HG03558 (cell line): ENCODE data around the gene RAPGEF1.

ENCODE experiments used
- ATAC-seq: cut with Tn5 transposase; IDR thresholded peaks from one replicate; pipeline ENCODE4 v1.9.1; 2021; ENCODE audit warnings: moderate number of reproducible peaks; ENCODE audit not compliant: unreplicated experiment; ENCODE audit errors: extremely low read depth

Gene RAPGEF1

GRCh38 chr9:131579789-131580211, 160.1 kb downstream of the RAPGEF1 start:
- no peak for ATAC-seq

DNA sequence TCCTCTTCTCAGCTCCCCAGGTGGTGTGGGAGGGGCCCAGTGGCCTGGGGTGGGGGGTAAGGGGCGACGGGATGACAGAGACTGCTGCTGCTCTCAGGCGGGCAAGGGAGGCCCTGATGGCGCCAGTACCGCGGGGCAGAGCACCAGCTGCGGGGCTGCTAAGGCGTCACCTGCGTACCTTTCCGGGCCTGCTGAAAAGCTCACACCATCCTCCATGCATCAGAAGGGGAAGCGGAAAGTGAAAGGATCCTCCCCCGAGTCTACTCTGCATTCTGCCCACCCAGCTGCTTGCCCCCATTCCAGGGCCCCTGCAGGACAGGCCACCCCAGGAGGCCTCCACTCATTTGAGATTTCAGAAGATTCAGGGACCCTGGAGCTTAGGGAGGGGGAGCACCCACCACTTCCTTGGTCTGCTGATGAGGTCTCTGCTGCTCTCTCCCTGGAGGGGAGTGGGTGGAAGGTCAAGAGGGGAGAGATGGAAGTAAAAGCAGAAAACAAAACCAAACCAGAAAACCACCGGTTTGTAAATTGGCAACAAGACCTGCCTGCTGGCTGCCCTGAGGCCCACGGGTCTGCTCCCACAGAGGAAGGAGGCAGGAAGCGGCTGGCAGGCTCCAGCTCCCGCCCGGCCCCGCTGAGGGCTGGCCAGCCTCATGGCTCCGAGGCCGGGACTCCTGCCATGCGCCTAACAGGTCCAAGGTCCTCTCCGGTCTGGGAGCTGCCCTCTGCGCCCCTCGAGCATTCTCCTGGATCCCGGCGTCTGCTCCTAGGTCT, 161.0 kb downstream of the RAPGEF1 start:
- ATAC-seq, result no peak

GRCh38 chr9:131578021-131578420, 161.9 kb downstream of the RAPGEF1 start:
- ATAC-seq, result no peak

DNA sequence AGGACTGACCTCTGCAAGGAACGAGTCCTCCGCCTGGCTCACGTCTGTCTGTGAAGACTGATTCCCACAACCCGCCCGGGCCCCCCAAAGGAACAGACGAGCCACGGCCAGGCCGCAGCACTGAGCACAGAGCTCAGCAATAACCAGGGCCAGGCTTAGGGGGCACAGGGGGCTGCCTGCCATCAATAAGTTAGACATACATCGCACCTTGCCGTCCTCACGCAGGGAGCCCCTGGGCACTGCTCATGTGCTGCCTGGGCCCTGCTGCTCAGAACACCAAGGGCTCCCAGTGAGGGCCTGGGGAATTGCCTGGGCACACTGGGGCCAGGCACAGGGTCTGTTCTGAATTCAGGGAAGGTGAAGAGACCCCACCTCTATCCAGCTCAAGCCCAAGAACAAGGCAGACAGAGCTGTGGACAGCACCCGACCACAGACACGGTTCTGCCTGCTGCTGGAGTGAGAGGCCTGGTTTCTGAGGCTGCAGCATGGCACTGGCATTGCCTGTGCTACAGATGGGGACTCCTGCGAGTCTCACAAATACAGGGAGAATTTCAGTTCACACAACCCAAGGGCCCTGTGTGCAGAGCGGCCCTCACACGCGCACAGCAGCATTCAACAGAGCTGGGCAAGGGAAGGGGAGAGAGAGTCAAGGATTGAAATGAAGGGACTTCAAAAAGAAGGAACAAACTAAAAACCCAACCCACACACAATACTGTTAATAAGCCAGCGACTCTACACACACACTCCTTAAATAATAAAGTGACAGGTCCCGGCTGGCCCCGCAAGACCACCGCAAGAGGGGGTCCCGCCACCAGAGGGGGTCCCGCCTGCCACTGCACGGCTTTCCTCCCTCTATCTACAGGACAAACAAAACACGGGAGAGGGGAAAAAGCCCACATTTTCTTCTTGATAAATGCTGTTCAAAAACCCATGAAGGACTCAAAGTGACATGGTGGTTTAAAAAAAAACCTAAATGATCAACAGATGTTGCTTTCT, 162.6 kb downstream of the RAPGEF1 start:
- no peak for ATAC-seq

DNA sequence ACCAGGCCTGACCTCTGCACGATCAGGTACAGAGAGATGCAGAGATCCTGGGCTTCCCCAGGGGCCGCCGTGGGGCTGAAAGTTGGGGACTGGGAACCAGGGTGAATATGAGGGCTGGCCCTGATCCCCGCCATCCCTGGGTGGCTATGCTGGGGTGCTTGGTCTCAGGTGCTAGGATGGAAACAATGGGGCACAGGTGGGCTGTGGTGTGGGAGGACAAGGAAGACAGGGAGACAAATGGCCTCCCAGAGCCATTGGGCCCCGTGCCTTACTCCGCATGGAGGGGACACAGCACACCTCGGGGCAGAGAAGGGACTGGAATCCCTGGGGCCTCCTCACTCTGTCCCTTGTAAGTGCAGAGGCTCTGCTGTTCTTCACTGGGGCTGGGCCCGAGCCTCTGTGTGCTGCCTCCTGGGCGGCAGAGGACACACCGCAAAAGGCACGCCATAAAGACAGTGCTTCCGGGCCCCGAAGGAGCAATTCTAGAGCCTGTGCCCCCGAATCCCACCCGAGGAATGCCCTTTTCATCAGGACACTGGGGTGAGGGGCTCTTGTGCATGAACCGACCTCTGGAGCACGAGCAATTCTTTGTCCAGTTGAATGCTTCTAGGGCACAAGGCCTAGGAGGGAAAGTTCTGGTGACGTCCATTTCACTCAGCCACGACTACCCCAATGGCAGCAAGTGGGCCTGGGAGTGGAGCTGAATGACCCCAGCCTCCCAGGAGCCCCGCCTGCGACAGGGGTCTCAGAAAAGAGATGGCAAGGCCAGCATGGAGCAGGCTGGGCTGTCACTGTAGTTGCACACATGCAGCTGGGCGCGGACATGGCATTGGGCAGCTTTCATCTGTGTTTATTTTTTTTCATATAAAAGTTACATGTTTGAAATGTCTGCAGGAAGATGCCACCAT, 163.7 kb downstream of the RAPGEF1 start:
- no peak for ATAC-seq

DNA sequence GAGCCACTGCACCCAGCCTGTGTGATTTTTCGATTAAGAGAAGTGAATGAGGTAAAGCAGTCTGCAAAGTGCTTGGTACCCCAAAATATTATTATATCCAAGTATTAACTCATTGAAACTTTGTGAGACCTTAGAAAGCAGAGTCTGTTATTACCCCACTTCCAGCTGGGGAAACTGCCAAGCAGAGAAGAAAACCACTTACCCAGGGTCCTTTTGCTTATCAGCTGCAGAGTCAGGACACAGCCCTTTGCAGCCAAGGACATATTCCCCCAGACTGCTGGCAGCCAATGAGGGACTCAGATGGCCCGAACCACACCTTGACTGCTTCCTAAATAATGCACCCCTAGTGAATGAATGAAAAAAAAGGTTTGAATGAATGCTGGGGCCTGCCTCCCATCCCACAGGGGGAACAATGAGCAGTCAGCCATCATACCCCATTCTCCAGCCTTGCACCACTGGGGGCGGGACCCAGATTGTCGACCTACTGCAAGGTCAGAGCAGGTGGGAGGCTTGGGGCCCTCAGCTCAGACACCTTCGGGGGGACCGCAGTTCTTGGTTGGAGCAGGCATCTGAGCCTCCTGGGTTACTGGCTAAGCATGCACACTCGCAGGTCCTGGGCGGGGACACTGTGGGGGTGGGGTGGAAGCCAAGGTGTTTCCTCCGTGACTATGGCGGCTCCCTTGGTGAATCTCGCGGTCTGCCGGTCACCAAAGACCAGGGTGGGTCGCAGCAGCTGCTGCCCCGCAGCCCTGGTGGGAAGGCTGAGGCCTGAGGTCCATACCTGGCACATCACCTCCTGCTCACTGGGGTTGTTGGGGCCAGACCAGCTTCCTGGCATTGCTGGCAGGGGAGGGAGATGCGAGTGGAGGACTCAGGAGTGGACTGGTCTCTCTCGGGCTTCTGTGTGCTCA, 164.9 kb downstream of the RAPGEF1 start:
- ATAC-seq, result no peak

GRCh38 chr9:131567910-131568309, 172.0 kb downstream of the RAPGEF1 start:
- no peak for ATAC-seq

GRCh38 chr9:131566158-131566557, 173.7 kb downstream of the RAPGEF1 start:
- ATAC-seq, result no peak

GRCh38 chr9:131565369-131565768, 174.5 kb downstream of the RAPGEF1 start:
- no peak for ATAC-seq

GRCh38 chr9:131562032-131562959, 177.6 kb downstream of the RAPGEF1 start:
- ATAC-seq, result no peak

DNA sequence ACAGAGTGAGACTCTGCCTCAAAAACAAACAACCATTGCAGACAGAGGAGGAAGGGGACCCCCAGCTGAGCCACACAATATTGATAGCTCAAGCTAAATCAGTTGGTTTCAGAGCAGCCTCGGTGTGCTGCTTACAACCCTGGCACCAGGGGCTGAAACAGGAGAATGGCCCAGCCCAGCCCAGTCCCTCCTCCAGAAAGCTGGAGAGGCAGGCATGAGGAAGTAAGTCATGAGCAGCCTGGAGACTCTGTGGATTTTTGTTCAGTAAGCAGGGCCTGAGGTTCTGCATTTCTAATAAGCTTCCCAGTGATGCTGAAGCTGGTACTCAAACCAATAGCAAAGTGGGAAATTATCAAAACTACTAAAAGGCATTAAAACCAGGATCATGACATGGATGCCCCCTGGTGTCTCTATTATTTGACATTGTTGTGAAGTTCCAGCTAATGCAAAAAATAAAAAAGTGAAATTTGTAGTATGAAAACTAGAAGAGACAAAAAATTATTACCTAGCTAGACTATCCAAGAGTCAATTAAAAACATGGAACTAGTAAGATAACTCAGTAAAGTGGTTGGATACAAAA, 180.4 kb downstream of the RAPGEF1 start:
- ATAC-seq, result no peak

DNA sequence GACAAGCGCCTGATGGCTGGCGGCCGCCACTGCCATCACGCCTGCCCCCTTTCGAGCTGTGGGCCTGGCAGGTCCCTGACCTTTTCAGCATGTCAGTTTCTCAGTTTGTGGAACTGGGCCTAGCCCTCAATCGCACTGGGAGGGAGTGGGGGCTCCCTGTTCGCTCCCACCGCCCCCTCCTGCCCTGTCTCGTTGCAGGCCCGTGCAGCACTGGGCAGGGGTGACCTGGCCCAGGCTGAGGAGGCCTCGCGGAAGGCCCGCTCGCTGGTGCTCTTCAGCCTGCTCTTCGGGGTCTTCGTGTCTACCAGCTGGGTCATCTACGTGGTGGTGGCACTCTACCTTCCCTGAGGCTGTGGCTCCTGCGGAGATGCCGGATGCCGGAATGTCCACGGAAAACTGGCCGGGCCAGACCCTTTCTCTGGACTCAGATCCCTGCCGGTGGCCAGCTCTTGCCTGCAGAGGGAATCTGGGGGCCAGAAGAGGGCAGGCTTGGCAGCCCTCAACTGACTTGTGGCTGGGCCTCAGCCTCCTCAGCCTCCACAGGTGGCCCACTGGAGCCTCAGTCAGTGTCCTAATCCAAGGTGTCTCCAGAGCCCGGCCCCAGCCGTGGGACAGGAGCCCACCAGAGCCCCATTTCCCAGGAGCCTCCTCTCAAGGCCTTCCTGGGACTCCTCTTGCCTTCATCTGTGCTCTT, 181.9 kb downstream of the RAPGEF1 start:
- no peak for ATAC-seq

DNA sequence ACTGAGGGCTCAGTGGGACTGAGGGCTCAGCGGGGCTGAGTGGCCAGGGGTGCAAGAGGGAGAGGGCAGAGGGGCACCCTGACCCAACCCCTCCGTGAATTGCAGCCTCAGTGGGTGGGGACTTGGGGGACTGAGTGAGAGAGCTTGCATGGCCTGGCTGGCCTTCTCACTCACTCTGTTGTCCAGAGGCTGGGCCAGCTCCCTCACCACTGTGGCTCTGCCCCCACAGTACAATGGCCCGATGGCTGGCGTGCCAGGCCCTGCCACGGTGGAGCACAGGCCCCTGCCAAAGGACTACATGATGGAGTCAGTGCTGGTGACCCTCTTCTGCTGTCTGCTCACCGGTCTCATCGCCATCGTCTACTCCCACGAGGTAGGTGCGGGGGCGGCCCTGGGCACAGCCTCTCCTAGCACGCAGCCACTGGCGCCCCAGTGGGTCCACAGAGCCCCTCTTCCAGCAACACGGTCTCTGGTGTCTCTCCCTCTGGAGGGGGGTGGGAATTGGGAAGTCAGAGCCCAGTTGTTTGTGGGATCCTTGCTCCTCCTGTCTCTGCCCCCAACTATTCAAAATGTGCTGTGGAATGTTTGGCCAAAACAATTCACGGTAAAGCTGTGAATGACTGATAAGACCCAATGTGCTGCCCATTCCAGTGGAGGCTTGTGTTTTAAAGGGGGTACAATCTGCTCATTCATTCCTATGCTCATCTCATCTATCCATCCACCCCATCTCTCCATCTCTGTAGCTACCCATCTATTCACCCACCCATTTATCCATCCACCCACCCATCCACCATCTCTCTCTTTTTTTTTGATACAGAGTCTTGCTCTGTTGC, 183.8 kb downstream of the RAPGEF1 start:
- ATAC-seq, result no peak

- ATAC-seq, result no peak
Observed at GRCh38 chr9:131554843-131555351, 185.0 kb downstream of the RAPGEF1 start.

DNA sequence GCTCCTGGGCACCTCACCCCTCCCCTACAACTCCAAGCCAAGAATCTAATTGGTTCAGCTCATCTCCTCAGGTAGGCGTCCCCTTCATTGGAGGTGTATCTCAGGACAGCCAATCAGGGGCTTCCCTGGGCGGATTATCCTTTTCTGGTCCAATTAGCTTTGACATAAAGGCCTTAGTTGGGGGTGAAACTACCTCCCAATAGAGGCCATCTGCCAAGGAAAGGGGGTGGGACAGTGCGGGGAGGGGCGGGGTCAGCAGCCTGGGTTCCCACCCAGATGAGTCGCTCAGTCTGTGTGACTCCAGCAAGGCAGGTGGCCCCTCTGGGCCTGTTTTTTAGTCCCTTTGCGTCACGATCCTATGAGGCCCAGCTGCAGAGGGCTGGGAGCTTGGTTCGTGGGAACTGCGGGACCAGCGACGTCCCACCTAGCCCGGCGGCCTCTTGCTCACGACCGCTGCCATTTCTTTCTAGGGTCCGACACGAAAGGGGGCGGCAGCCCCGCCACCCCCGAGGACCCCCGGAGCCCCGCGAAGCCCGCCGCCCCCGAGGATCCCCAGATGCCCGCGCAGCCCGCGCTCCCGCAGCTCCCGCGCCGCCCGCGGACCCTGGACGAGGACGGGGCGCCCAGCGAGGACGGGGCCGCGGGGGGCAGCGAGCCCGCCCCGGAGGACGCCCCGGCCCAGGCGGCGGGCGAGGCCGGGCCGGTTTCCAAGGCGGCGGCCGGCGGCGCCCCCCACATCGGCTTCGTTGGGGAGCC, 185.6 kb downstream of the RAPGEF1 start:
- no peak for ATAC-seq
